OCI-LY7 (cell line): ENCODE results near the gene FAM81A. TPM values are rescaled to one million over a fixed set of nuclear protein-coding genes. Genes with fewer than 3 reads are reported as not detected.

Experiments
- BruUV-seq: library from RNA; stranded (reverse); fragments of 400-500 nt; replicated peaks from 2 replicates; lab custom pipeline; 2021; lab: Mats Ljungman, UMichigan
- CTCF ChIA-PET: fragments of 300-600 bp; sonication (Branson Sonifier 250); formaldehyde crosslinking; loops from one replicate; lab custom pipeline; 2022; ENCODE audit warnings: antibody characterized with exemption; ENCODE audit not compliant: unreplicated experiment; lab: Charles Lee
- POLR2A ChIA-PET: fragments of 300-600 bp; sonication (Branson Sonifier 250); formaldehyde crosslinking; loops from one replicate; lab custom pipeline; 2022; ENCODE audit warnings: antibody characterized with exemption; lab: Charles Lee
- DNase-seq: peaks from one replicate; pipeline ENCODE4 v3.0.0-alpha.2; 2015; ENCODE audit warnings: low spot score
- H2AFZ ChIP-seq: fragments of 200-600 bp; sonication (generic), shearing (Covaris generic); 2 replicates; pipeline ENCODE4 v1.6.1; 2014; ENCODE audit warnings: mild to moderate bottlenecking, antibody characterized with exemption, low read length, moderate library complexity
- H3K27ac ChIP-seq: fragments of 200-600 bp; sonication (generic); 2 replicates; pipeline ENCODE4 v1.5.1; 2014; ENCODE audit warnings: mixed run types, low read depth, mild to moderate bottlenecking, moderate library complexity, low read length, inconsistent platforms; ENCODE audit not compliant: poor library complexity, severe bottlenecking
- H3K36me3 ChIP-seq: fragments of 200-600 bp; sonication (generic); 2 replicates; pipeline ENCODE4 v1.6.1; 2014; ENCODE audit warnings: mild to moderate bottlenecking, antibody characterized with exemption, low read length, moderate library complexity, mixed read lengths; ENCODE audit not compliant: insufficient read depth
- H3K4me1 ChIP-seq: fragments of 200-600 bp; sonication (generic); 2 replicates; pipeline ENCODE4 v1.5.1; 2014; ENCODE audit warnings: mild to moderate bottlenecking, low read length; ENCODE audit not compliant: insufficient read depth, poor library complexity, severe bottlenecking
- H3K4me2 ChIP-seq: fragments of 200-600 bp; sonication (generic); 2 replicates; pipeline ENCODE4 v1.6.1; 2014; ENCODE audit warnings: mild to moderate bottlenecking, low read length
- H3K4me3 ChIP-seq: fragments of 200-600 bp; sonication (generic); 2 replicates; pipeline ENCODE4 v1.5.1; 2014; ENCODE audit warnings: mild to moderate bottlenecking, low read depth, low read length; ENCODE audit not compliant: poor library complexity, severe bottlenecking
- H3K79me2 ChIP-seq: fragments of 200-600 bp; sonication (generic); 2 replicates; pipeline ENCODE4 v1.6.1; 2016; ENCODE audit warnings: low read depth, mild to moderate bottlenecking, low read length, moderate library complexity, mixed read lengths; ENCODE audit not compliant: insufficient read depth
- H3K9me2 ChIP-seq: fragments of 200-600 bp; sonication (generic); 2 replicates; pipeline ENCODE4 v1.6.1; 2016; ENCODE audit warnings: mild to moderate bottlenecking, low read length, mixed read lengths; ENCODE audit not compliant: insufficient read depth
- H3K9me3 ChIP-seq: fragments of 200-600 bp; sonication (generic); 2 replicates; pipeline ENCODE4 v1.6.1; 2014; ENCODE audit warnings: mild to moderate bottlenecking, mixed run types, low read length, mixed read lengths
- H4K20me1 ChIP-seq: fragments of 200-600 bp; sonication (generic); 2 replicates; pipeline ENCODE4 v1.6.1; 2014; ENCODE audit warnings: mild to moderate bottlenecking, antibody characterized with exemption, low read length, moderate library complexity, mixed read lengths; ENCODE audit not compliant: insufficient read depth
- EZH2phosphoT487 ChIP-seq: fragments of 200-600 bp; sonication (generic); IDR thresholded peaks from 2 replicates; pipeline ENCODE4 v1.6.1; 2018; ENCODE audit warnings: low read depth, borderline replicate concordance, mild to moderate bottlenecking, mixed run types, antibody characterized with exemption, low read length, moderate library complexity, mixed read lengths
- intact Hi-C: fragments of 100-400 bp; cut with micrococcal nuclease; formaldehyde crosslinking; loops from one replicate; pipeline ENCODE4 v1.10.0; 2022; ENCODE audit not compliant: unreplicated experiment
- total RNA-seq, 2 experiments: library from RNA; depleted of rRNA in 1 of 2; stranded (reverse); fragments of >200 nt in 1 of 2; shearing (Covaris generic) in 1 of 2; gene quantifications; 2 replicates each; pipeline ENCODE4 v1.2.3, GENCODE V29; 2014 to 2022
- TF ChIP-seq, protein P1 (sequence below): fragments of 200-600 bp; sonication (generic); conservative IDR thresholded peaks from 2 replicates; pipeline ENCODE4 v1.5.1; 2014; ENCODE audit warnings: mild to moderate bottlenecking, antibody characterized with exemption, low read length, moderate library complexity, mixed read lengths

FAM81A gene
- total RNA-seq, 2 experiments from 2014 or later, result 11.6 to 37.4 TPM

DNA sequence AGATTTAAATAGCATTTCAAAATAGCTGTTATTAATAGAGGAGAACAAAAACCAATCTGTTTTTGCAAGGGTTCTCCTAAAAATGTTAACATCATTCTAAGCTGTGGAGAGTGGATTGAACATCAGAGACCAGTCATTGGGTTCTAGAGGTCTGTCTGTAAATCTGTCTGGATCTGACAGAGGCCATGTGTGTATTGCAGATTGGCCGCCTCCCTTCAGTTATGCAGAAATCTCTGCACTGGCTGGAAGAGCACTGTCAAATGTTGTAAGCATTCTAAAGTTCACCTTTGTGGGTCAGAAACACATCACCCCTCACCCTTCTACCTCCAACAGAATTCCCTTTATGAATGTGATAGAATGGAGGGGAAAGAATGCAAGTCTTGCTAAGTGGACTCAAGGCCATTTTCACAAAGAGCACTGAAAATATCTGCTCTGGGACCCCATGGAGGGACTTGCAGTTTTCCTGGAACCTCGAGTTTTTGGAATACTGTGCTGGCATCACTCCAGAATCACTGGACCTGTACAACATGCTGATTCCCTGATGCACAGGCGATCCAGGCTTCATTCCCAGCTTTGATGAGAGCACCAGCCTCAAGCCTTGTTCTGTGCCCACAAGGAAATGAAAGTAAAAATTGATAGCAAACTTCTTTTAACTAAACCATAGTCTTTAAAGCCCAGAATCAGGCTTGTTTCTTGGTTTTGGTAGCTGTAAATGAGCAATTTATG is 8.4 kb downstream of the FAM81A start:
- Histone ChIP-seq H3K4me1 (peaks cover 18% of the 10 kb centered on the region), H4K20me1 (no peaks in the 10 kb centered on the region), H3K9me2 (no peaks in the 10 kb centered on the region), H3K36me3 (no peaks in the 10 kb centered on the region), H3K27ac (no peak overlapping the region), H3K4me3 (no peak overlapping the region), H3K79me2 (no peaks in the 10 kb centered on the region), H2AFZ (no peak overlapping the region), H3K4me2 (no peak overlapping the region), H3K9me3 (no peaks in the 10 kb centered on the region)
- ChIA-PET POLR2A (interaction anchor here (0.9 kb wide), 1 partner anchor 801 kb away, joined by 3 read pairs; no protein-coding TSS in a partner anchor), CTCF (no interaction called here)
- TF ChIP-seq EZH2phosphoT487, result no peak
- TF ChIP-seq, protein P1, sequence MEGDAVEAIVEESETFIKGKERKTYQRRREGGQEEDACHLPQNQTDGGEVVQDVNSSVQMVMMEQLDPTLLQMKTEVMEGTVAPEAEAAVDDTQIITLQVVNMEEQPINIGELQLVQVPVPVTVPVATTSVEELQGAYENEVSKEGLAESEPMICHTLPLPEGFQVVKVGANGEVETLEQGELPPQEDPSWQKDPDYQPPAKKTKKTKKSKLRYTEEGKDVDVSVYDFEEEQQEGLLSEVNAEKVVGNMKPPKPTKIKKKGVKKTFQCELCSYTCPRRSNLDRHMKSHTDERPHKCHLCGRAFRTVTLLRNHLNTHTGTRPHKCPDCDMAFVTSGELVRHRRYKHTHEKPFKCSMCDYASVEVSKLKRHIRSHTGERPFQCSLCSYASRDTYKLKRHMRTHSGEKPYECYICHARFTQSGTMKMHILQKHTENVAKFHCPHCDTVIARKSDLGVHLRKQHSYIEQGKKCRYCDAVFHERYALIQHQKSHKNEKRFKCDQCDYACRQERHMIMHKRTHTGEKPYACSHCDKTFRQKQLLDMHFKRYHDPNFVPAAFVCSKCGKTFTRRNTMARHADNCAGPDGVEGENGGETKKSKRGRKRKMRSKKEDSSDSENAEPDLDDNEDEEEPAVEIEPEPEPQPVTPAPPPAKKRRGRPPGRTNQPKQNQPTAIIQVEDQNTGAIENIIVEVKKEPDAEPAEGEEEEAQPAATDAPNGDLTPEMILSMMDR, result no peak
- intact Hi-C loops, result no loop called here
- BruUV-seq, result no TSS peak
- DNase-seq, result no peak

DNA sequence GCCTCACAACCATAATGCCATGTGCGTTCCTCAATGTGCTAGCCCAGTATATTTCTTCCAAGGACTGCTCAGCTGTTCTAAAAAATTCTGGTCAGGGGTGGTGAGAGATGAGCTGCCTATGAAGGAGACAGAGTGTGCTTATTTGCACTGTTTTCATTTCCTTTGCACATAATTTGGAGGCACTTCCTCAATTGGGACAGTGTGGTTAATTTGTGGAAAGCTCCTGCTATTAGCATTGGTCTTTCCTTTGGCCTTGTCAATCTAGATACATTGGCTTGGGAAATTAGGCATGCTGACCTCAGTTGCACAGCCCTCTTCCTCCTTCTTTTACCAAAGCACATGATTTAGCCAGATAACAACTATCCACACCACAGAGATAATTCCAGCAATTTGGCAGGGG is 9.4 kb downstream of the FAM81A start:
- Histone ChIP-seq H3K9me3 (no peaks in the 10 kb centered on the region), H3K4me3 (no peak overlapping the region), H3K4me2 (no peak overlapping the region), H2AFZ (no peak overlapping the region), H3K36me3 (no peaks in the 10 kb centered on the region), H3K9me2 (no peaks in the 10 kb centered on the region), H3K4me1 (peaks cover 12% of the 10 kb centered on the region), H4K20me1 (no peaks in the 10 kb centered on the region), H3K27ac (no peak overlapping the region), H3K79me2 (no peaks in the 10 kb centered on the region)
- no peak for TF ChIP-seq EZH2phosphoT487
- TF ChIP-seq, protein P1, result no peak
- CTCF ChIA-PET, result no interaction called here
- BruUV-seq, result no TSS peak
- intact Hi-C loops, result no loop called here
- POLR2A ChIA-PET, result no interaction called here
- no peak for DNase-seq

DNA sequence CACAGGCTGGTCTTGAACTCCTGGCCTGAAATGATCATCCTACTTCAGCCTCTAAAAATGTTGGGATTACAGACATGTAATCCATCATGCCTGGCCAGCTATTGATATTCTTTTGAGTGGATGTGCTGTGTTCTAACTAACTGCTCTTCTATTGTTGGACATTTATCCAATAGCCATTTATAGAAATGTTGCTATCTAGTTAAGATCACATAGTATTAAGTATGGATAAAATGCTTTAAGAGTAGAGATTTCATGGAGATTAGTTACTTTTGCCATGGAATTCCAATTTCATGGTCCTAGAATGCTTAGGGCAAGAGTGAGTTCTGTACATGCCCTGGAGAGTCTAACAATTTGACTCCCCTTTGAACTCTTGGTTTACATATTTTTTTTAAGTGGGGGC is 10.9 kb downstream of the FAM81A start:
- H3K79me2 ChIP-seq, result no peaks in the 10 kb centered on the region
- no peaks in the 10 kb centered on the region for H3K36me3 ChIP-seq
- H3K4me2 ChIP-seq, result no peak overlapping the region
- H3K27ac ChIP-seq, result no peak overlapping the region
- no TSS peak for BruUV-seq
- H2AFZ ChIP-seq, result no peak overlapping the region
- TF ChIP-seq EZH2phosphoT487, result no peak
- TF ChIP-seq, protein P1, result no peak
- ChIA-PET POLR2A (interaction anchor here (0.6 kb wide), 1 partner anchor 680 kb away, joined by 3 read pairs; no protein-coding TSS in a partner anchor), CTCF (no interaction called here)
- H3K9me2 ChIP-seq, result no peaks in the 10 kb centered on the region
- intact Hi-C loops, result loop anchor here (2.0 kb wide), 1 partner anchor 20 kb away; no protein-coding TSS in a partner anchor
- no peak overlapping the region for H3K4me3 ChIP-seq
- H3K4me1 ChIP-seq, result no peaks in the 10 kb centered on the region
- no peak for DNase-seq
- no peaks in the 10 kb centered on the region for H3K9me3 ChIP-seq
- H4K20me1 ChIP-seq, result no peaks in the 10 kb centered on the region
